Right lobe of liver (tissue), 4 donors: ENCODE measurements around the gene BCL2.

Experiments used
- CTCF ChIP-seq, 4 donors: fragments of 200-600 bp in 3 of 4; fragments of 450-650 bp in 1 of 4; IDR thresholded peaks; one replicate each; pipeline versions ENCODE4 v1.5.1 to v1.8.0; 2016 to 2022; ENCODE audit warnings: antibody characterized with exemption in 4 of 4, mild to moderate bottlenecking in 2 of 4
- POLR2A ChIP-seq: fragments of 450-650 bp; IDR thresholded peaks from one replicate; pipeline ENCODE4 v1.6.1; 2017; ENCODE audit warnings: antibody characterized with exemption, mild to moderate bottlenecking
- donor health status: DM: no; HTN: no; CAD: no.
- donor health status: DM: no; HTN: no; CAD: no.
- donor health status: DM: no; HTN: yes; CAD: no.

- TF ChIP-seq CTCF (IDR thresholded peaks at IDR 0.05) (no peak), POLR2A (no peak)
Measured at GRCh38 chr18:63189817-63190216, 129.8 kb downstream of the BCL2 start.
